ENCODE measurements around the gene SIRT3.

SIRT3 gene

DNA sequence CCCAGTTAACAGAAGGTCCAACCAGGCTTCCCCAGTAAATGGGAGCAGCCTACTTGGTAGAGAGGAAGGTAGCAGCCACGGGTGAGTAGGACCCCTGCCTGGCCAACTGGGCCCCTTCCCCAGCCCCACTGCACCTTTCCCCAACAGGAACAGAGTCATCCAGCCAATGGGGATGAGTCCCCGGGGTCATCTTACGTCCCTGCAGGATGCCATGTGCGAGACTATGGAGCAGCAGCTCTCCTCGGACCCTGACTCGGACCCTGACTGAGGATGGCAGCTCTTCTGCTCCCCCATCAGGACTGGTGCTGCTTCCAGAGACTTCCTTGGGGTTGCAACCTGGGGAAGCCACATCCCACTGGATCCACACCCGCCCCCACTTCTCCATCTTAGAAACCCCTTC lies 22.1 kb downstream of the SIRT3 start:
- Histone ChIP-seq H3K4me1 (no peaks in the 10 kb centered on the region), H3K9me3 (no peaks in the 10 kb centered on the region), H3K36me3 (peaks cover 9% of the 10 kb centered on the region), H3K27me3 (no peaks in the 10 kb centered on the region), H3K4me3 (ENCODE audit: low read depth, low read length) (no peak overlapping the region)
- TF ChIP-seq, protein P1, sequence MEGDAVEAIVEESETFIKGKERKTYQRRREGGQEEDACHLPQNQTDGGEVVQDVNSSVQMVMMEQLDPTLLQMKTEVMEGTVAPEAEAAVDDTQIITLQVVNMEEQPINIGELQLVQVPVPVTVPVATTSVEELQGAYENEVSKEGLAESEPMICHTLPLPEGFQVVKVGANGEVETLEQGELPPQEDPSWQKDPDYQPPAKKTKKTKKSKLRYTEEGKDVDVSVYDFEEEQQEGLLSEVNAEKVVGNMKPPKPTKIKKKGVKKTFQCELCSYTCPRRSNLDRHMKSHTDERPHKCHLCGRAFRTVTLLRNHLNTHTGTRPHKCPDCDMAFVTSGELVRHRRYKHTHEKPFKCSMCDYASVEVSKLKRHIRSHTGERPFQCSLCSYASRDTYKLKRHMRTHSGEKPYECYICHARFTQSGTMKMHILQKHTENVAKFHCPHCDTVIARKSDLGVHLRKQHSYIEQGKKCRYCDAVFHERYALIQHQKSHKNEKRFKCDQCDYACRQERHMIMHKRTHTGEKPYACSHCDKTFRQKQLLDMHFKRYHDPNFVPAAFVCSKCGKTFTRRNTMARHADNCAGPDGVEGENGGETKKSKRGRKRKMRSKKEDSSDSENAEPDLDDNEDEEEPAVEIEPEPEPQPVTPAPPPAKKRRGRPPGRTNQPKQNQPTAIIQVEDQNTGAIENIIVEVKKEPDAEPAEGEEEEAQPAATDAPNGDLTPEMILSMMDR (IDR thresholded peaks at IDR 0.05; ENCODE audit: low read depth, low read length) = no peak
- no peak for DNase-seq

DNA sequence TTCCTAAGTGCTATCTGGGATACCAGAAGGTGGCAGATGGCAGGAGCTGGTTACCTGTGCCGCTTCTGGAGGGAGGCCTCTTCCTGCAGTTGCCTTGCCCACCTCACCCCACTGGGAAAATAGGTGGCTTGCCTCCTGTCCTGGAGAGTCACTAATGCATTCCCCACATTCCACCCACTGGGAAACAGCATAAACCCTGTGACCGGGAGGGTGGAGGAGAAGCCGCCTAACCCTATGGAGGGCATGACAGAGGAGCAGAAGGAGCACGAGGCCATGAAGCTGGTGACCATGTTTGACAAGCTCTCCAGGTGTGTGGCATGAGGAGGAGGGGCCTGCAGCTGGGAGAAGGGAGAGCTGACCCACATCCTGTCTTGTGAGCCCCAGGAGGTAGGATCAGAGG lies 23.0 kb downstream of the SIRT3 start:
- Histone ChIP-seq H3K27me3 (no peaks in the 10 kb centered on the region), H3K9me3 (no peaks in the 10 kb centered on the region), H3K36me3 (peaks cover 9% of the 10 kb centered on the region), H3K4me3 (ENCODE audit: low read depth, low read length) (no peak overlapping the region), H3K4me1 (no peaks in the 10 kb centered on the region)
- TF ChIP-seq, protein P1 (IDR thresholded peaks at IDR 0.05; ENCODE audit: low read depth, low read length) = no peak
- no peak for DNase-seq

DNA sequence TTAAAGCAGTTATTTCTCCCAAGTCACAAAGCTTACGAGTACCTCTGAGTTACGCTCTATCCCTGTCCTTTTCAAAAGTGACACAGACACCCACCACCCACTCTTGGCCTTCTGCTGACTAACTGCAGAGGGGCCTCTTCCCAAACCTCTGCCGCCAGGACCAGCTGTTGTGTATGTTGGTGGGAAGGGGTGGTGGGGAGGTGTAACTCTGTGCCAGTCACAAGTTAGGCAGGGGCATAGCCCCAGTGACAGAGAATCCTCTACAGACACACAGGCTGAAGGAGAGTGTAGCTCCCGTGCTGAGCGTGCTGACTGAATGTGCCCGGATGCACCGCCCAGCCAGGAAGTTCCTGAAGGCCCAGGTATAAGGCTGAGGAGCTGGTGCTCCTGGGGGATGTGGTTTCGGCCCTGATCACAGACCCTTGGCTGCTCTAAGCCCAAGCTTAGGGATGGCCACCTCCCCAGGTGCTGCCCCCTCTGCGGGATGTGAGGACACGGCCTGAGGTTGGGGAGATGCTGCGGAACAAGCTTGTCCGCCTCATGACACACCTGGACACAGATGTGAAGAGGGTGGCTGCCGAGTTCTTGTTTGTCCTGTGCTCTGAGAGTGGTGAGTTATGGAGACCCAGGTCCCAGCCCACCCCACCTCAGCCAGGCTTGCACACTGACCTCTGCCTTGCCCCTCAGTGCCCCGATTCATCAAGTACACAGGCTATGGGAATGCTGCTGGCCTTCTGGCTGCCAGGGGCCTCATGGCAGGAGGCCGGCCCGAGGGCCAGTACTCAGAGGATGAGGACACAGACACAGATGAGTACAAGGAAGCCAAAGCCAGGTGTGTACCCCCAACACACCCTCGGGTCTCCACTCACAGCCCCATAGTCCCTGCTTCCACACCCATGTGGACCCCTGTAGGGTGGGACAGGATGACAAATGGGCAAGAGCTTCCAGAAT lies 23.7 kb downstream of the SIRT3 start:
- no peak for DNase-seq
- Histone ChIP-seq H3K4me1 (no peaks in the 10 kb centered on the region), H3K9me3 (no peaks in the 10 kb centered on the region), H3K36me3 (peaks cover 9% of the 10 kb centered on the region), H3K4me3 (ENCODE audit: low read depth, low read length) (no peak overlapping the region), H3K27me3 (no peaks in the 10 kb centered on the region)
- TF ChIP-seq, protein P1 (IDR thresholded peaks at IDR 0.05; ENCODE audit: low read depth, low read length) = no peak

DNA sequence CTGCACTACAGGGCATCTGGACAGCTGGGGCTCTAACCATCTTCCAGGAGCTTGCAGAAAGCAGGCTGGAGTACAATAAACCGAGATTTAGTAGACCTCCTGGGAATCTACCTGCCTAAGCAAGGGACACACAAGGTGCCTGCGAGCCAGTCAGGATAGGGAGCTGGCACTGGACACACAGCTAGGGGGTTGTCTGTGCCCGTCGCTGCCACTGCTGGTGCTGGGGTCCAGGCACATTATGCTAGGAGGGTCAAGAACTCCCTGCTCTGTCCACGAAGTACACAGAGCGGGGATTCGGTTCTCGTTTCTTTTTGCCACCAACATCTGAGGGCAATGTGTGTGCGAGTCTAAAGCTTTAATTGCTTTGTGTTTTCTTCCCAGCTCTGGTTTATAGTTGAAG lies 24.4 kb downstream of the SIRT3 start:
- TF ChIP-seq, protein P1 (IDR thresholded peaks at IDR 0.05; ENCODE audit: low read depth, low read length) = no peak
- H3K36me3 ChIP-seq = peaks cover 9% of the 10 kb centered on the region

DNA sequence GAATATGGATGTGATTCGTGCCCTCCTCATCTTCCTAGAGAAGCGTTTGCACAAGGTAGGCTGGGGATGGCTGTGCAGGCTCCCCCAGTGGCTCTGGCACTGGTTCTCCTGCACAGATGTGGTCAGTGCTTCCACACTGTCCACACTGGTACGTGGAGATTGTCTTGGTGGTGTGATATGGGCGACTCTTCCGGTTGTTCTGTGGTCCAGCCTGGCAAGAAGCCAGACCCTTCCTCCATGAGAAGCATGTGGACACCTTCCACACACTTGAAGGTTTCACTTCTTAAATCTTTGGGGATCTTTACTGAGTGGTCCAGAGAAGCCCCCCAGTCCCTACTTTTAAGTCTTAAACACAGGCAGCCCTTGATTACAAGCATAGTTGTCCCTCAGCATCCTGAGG lies 24.8 kb downstream of the SIRT3 start:
- no peak for DNase-seq
- H3K4me1 ChIP-seq = no peaks in the 10 kb centered on the region
- H3K36me3 ChIP-seq = peaks cover 9% of the 10 kb centered on the region
- no peaks in the 10 kb centered on the region for H3K27me3 ChIP-seq
- no peaks in the 10 kb centered on the region for H3K9me3 ChIP-seq
- TF ChIP-seq, protein P1 (IDR thresholded peaks at IDR 0.05; ENCODE audit: low read depth, low read length) = no peak
- no peak overlapping the region for H3K4me3 ChIP-seq (ENCODE audit: low read depth, low read length)

More for the DNA sequence above, 24.4 kb downstream of the SIRT3 start:
- Histone ChIP-seq H3K4me1 (no peaks in the 10 kb centered on the region), H3K27me3 (no peaks in the 10 kb centered on the region), H3K9me3 (no peaks in the 10 kb centered on the region), H3K4me3 (ENCODE audit: low read depth, low read length) (no peak overlapping the region)
- DNase-seq = no peak

DNA sequence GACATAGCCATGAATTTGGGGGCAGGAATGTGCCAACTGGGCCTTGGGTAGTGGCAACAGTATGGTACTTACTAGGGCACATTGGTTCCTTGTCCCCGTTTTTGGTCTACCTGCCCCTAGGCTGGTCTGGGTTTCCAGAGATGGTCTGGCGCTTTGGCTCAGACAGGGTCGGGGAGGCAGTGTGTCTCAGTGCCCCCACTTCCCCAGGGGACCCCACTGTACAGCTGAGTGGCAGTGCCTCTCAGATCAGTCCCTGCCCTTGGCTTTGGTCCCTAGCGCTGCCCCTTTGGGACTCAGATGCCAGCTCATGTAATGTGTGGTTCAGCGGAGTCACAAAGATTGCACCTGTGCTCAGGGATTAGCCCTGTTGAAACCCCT lies 25.4 kb downstream of the SIRT3 start:
- no peaks in the 10 kb centered on the region for H3K4me1 ChIP-seq
- peaks cover 9% of the 10 kb centered on the region for H3K36me3 ChIP-seq
- DNase-seq = no peak
- H3K4me3 ChIP-seq (ENCODE audit: low read depth, low read length) = no peak overlapping the region
- no peaks in the 10 kb centered on the region for H3K27me3 ChIP-seq
- TF ChIP-seq, protein P1 (IDR thresholded peaks at IDR 0.05; ENCODE audit: low read depth, low read length) = no peak
- no peaks in the 10 kb centered on the region for H3K9me3 ChIP-seq

All from BE2C (cell line).